Right atrium auricular region (tissue), 2 donors: ENCODE measurements around the gene CLCA2. TPM values are rescaled to one million over a fixed set of nuclear protein-coding genes. Genes with fewer than 3 reads are reported as not detected.

Experiments used
- DNase-seq: peaks from one replicate; pipeline ENCODE4 v3.0.0-alpha.2; 2019; ENCODE audit warnings: low spot score
- H3K27ac ChIP-seq, 2 donors: fragments of 200-600 bp; sonication (generic); 1 replicate in 1 of 2; 2 replicates in 1 of 2; pipeline ENCODE4 v1.5.1; 2016 to 2019
- H3K27me3 ChIP-seq, 2 donors: fragments of 200-600 bp; sonication (generic); one replicate each; pipeline versions ENCODE4 v1.5.1 to v1.6.0; 2017 to 2019
- H3K36me3 ChIP-seq: fragments of 200-600 bp; sonication (generic); one replicate; pipeline ENCODE4 v1.5.1; 2016
- H3K4me1 ChIP-seq, 2 donors: fragments of 200-600 bp; sonication (generic); one replicate each; pipeline versions ENCODE4 v1.5.1 to v1.6.0; 2017 to 2019
- H3K4me3 ChIP-seq, 2 donors: fragments of 200-600 bp; sonication (generic); 1 replicate in 1 of 2; 2 replicates in 1 of 2; pipeline ENCODE4 v1.5.1; 2017 to 2019; ENCODE audit warnings: mild to moderate bottlenecking in 1 of 2, moderate library complexity in 1 of 2
- H3K9me3 ChIP-seq, 2 donors: fragments of 200-600 bp; sonication (generic); one replicate each; pipeline ENCODE4 v1.5.1; 2019
- total RNA-seq, 2 donors: library from RNA; depleted of rRNA; stranded (reverse); fragments of >200 nt; gene quantifications; one replicate each; pipeline ENCODE4 v1.1.0, GENCODE V29; 2016
- TF ChIP-seq, protein P1 (sequence below), 2 donors: fragments of 200-600 bp; sonication (generic); IDR thresholded peaks; one replicate each; pipeline ENCODE4 v1.5.1; 2019; ENCODE audit warnings: antibody characterized with exemption in 2 of 2

The CLCA2 gene
- total RNA-seq, 2 donors from 2014 or later: not detected

DNA sequence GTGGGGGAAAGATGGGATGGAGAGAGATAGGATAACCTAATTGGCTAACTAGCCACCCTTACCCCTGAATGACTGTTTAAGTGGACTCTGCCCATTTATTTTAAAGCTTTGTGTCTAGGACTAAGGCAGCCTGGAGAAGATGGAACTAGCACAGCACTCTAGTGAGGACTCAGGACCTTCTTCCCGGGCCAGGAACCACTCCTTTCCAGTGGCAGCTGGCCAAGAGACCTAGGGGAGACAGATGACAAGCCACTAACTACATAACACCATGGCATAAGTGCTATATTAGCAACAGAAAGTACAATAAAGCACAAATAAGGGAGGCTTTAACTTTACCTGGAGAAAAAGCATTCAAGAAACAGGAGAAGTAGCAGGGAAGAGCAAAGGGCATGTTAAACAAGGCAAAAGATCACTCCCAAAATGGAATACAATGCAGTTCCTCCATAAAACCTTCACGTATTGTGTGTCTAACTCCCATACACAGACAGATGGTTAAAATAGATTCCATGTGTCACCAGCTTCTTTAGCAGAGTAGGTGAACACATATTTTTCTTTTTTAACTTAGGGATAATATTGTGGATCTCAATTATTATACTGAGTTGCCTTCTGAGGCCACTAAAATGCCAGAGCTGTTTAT, 65.4 kb downstream of the CLCA2 start:
- no peak for DNase-seq
- Histone ChIP-seq H3K4me1 (no peaks in the 10 kb centered on the region), H3K27ac (no peak overlapping the region), H3K9me3 (no peaks in the 10 kb centered on the region), H3K4me3 (no peak overlapping the region), H3K36me3 (no peaks in the 10 kb centered on the region), H3K27me3 (no peaks in the 10 kb centered on the region)
- TF ChIP-seq, protein P1, sequence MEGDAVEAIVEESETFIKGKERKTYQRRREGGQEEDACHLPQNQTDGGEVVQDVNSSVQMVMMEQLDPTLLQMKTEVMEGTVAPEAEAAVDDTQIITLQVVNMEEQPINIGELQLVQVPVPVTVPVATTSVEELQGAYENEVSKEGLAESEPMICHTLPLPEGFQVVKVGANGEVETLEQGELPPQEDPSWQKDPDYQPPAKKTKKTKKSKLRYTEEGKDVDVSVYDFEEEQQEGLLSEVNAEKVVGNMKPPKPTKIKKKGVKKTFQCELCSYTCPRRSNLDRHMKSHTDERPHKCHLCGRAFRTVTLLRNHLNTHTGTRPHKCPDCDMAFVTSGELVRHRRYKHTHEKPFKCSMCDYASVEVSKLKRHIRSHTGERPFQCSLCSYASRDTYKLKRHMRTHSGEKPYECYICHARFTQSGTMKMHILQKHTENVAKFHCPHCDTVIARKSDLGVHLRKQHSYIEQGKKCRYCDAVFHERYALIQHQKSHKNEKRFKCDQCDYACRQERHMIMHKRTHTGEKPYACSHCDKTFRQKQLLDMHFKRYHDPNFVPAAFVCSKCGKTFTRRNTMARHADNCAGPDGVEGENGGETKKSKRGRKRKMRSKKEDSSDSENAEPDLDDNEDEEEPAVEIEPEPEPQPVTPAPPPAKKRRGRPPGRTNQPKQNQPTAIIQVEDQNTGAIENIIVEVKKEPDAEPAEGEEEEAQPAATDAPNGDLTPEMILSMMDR (IDR thresholded peaks at IDR 0.05): no peak

DNA sequence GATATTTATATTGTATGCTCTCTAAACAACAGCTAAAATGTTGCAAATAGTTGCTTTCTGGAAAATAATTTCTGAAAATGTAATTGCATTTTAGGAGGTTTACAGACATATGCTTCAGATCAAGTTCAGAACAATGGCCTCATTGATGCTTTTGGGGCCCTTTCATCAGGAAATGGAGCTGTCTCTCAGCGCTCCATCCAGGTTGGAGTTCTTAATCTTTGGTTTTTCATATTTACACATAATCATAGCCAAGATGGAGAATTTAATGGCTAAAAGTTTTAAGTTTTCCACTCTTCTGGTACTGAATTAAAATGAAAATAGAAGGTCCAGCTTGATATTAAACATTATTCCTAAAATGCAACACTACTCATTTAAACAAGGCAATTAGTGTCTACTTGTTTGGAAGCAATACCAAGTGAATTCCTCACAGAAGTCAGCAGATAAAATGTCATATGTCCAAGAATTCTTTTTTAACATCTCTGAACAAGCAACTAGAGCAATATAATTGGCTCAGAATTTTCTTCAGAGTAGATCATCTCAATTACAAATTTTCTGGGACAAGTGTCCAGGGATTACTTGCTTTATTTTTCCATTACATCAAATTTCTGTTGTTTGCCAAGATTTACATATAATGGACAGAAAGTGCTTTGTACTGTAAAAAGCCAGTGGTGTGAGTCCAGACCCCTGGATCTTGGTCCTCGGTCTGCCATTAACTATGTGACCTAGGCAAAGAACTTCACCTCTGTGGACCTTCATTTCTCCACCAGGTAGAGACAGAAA, 67.4 kb downstream of the CLCA2 start:
- no peaks in the 10 kb centered on the region for H3K36me3 ChIP-seq
- no peaks in the 10 kb centered on the region for H3K27me3 ChIP-seq
- no peaks in the 10 kb centered on the region for H3K9me3 ChIP-seq
- TF ChIP-seq, protein P1 (IDR thresholded peaks at IDR 0.05): no peak
- DNase-seq: no peak
- no peak overlapping the region for H3K4me3 ChIP-seq
- H3K4me1 ChIP-seq: no peaks in the 10 kb centered on the region
- no peak overlapping the region for H3K27ac ChIP-seq

DNA sequence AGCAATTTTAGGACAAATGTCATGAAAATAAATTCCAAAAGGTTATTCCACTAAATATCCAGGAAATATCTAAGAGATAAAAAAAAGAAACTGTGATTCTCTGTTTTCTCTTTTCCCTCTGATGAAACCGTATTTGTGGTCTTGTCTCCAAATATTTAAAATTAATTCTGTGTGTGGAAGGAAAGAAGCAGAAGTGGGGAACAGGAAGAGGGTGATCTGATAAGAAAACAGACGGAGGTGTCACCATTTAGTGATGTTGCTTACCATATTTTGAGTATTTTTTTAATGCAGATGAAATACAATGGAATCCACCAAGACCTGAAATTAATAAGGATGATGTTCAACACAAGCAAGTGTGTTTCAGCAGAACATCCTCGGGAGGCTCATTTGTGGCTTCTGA, 74.3 kb downstream of the CLCA2 start:
- no peak for DNase-seq
- Histone ChIP-seq H3K9me3 (no peaks in the 10 kb centered on the region), H3K4me3 (no peak overlapping the region), H3K4me1 (peaks cover 0 to 17% of the 10 kb centered on the region in 2 donors), H3K36me3 (no peaks in the 10 kb centered on the region), H3K27me3 (no peaks in the 10 kb centered on the region), H3K27ac (no peak overlapping the region)
- TF ChIP-seq, protein P1 (IDR thresholded peaks at IDR 0.05): no peak

DNA sequence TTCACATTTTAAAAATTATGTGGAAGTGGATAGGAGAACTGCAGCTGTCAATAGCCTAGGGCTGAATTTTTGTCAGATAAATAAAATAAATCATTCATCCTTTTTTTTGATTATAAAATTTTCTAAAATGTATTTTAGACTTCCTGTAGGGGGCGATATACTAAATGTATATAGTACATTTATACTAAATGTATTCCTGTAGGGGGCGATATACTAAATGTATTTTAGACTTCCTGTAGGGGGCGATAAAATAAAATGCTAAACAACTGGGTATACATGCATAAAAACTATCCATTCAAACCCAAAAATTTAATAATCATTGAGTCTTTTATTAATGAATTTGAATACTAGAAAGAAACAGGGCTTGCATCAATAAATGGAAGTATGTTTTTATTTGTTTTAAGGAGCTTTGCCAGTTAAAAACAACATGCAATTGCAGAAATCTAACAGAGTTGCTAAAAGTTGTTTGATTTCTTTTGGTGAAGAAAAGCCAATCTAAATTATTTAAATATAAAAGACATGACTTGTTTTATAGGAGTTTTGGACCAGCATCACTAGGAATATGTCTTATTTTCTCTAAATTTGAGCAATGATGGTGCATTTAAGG, 76.1 kb downstream of the CLCA2 start:
- no peaks in the 10 kb centered on the region for H3K9me3 ChIP-seq
- H3K4me1 ChIP-seq: peaks cover 0 to 18% of the 10 kb centered on the region in 2 donors
- H3K36me3 ChIP-seq: no peaks in the 10 kb centered on the region
- no peak for DNase-seq
- no peak overlapping the region for H3K27ac ChIP-seq
- TF ChIP-seq, protein P1 (IDR thresholded peaks at IDR 0.05): peak; percentile 75 to 87
- H3K4me3 ChIP-seq: no peak overlapping the region
- no peaks in the 10 kb centered on the region for H3K27me3 ChIP-seq

DNA sequence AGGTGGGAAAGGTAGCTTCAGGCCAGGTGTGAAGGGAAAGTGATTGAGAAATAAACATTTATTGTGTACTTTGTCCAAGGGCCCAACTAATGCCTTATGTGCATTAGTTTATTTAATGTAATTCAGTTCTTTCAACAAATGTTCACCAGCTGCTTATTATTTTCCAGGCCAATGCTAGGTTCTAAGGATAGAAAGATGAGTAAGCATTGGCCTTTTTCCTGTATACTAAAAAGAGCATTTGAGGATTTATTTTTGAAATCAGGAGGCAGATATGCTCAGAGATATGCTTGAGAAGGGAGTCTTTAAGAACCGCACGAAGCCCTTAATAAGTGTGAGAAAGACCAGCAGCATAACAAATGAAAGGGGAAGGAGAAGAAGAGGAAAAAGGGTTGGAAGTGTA, 76.7 kb downstream of the CLCA2 start:
- H3K9me3 ChIP-seq: no peaks in the 10 kb centered on the region
- peaks cover 0 to 18% of the 10 kb centered on the region in 2 donors for H3K4me1 ChIP-seq
- no peak for DNase-seq
- H3K4me3 ChIP-seq: no peak overlapping the region
- TF ChIP-seq, protein P1 (IDR thresholded peaks at IDR 0.05): no peak
- no peaks in the 10 kb centered on the region for H3K27me3 ChIP-seq
- no peaks in the 10 kb centered on the region for H3K36me3 ChIP-seq
- H3K27ac ChIP-seq: no peak overlapping the region
